ENCODE results near the gene TMEM231. TPM values are rescaled to one million over a fixed set of nuclear protein-coding genes. Genes with fewer than 3 reads are reported as not detected.

The TMEM231 gene
- total RNA-seq, 1 donor from 2014 or later, result 59.9 TPM

DNA sequence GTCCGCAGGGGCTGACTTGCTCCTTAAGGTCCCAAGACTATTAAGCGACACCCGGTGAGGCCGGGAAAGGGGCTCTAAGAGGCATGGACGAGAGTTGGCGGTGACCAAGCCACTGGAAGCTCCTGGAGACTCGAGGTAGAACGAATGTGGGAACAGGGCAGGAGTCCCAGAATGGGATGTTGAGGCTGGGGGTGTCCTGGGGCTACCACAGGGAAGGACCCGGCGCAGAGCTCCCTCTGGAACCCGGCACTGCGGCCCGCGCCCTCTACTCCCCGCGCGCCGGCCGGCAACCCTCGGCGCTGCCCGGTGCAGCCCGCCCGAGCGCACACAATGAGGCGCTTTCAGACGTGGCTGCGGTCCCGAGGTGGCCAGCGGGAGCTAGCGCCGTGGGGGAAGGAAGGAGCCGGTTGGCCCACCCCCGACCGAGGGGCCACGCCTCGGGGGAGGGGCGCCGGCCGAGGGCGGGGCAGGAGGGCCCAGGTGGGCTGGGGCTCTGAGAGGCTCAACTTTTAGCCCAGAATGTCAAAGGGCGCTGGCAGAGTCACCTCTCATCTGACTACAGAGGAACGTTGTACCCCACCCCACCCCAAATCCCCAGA is 60.9 kb downstream of the TMEM231 start, which contains the start of gene CHST6:
Gene CHST6, minus strand, starts transcription at position 366 of the 599 bp plus-strand sequence. CDS start 15,613 bp downstream, outside the sequence.
- intact Hi-C loops (cut with DNase I), result loop anchor here (2.0 kb wide), 1 partner anchor 22 kb away; no protein-coding TSS in a partner anchor
- Histone ChIP-seq H3K27ac (peak within 1 kb of the TSS; percentile 56 to 59), H3K4me3 (peak within 1 kb of the TSS; percentile 61 to 70), H3K36me3 (no peaks in the 10 kb centered on the region), H3K9me3 (no peaks in the 10 kb centered on the region), H3K4me1 (peaks cover 2 to 13% of the 10 kb centered on the region in 2 donors), H3K27me3 (no peaks in the 10 kb centered on the region)
- DNase-seq (ENCODE audit: low spot score in 2 of 2), result no peak
- TF ChIP-seq, protein P1, sequence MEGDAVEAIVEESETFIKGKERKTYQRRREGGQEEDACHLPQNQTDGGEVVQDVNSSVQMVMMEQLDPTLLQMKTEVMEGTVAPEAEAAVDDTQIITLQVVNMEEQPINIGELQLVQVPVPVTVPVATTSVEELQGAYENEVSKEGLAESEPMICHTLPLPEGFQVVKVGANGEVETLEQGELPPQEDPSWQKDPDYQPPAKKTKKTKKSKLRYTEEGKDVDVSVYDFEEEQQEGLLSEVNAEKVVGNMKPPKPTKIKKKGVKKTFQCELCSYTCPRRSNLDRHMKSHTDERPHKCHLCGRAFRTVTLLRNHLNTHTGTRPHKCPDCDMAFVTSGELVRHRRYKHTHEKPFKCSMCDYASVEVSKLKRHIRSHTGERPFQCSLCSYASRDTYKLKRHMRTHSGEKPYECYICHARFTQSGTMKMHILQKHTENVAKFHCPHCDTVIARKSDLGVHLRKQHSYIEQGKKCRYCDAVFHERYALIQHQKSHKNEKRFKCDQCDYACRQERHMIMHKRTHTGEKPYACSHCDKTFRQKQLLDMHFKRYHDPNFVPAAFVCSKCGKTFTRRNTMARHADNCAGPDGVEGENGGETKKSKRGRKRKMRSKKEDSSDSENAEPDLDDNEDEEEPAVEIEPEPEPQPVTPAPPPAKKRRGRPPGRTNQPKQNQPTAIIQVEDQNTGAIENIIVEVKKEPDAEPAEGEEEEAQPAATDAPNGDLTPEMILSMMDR (IDR thresholded peaks at IDR 0.05), result no peak

DNA sequence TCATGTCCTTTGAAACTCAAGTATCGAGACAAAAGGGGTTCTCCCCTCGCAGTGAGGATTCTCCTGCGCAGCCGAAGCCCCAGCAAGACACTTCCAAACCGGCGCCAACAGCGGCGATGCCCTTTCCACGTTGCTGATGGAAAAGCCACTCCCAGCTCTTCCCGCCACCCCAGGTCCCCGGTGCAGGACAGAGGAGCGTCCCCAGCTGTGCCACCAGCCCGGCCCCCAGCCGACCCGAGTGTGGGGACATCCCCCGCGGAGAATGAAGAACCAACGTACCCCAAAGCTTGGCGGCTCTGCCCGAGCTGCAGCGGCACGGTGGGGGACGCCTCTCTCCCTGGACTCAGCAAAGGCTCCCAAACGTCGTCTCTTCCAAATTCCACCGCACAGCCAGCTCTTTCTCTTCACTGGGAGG is 61.4 kb downstream of the TMEM231 start:
- TF ChIP-seq, protein P1 (IDR thresholded peaks at IDR 0.05), result no peak
- no peak for DNase-seq (ENCODE audit: low spot score in 2 of 2)

DNA sequence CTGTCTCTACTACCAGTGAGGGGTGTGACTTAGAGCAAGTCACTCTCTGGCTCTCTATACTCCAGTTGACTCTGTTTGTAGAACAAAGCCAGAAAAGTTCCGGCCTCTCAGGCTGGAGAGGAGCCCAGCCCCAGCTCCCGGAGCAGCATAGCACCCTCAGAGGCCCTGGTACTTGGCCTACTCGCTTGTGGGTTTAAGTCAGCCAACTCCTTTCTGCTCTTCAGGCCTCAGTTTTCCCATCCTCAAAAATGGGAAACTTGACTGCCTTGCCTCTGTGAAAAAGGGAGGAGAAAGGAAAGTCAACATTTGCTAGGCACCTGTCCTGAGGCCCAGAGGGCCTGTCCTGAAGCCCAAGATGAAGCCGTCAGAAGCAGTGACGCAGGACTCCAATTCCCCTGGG is 61.9 kb downstream of the TMEM231 start:
- H3K4me3 ChIP-seq, result peak overlapping the region; percentile 61 to 70

More for the DNA sequence above, 61.4 kb downstream of the TMEM231 start:
- peak overlapping the region; percentile 61 to 70 for H3K4me3 ChIP-seq
- intact Hi-C loops (cut with DNase I), result loop anchor here (2.0 kb wide), 1 partner anchor 22 kb away; no protein-coding TSS in a partner anchor
- H3K9me3 ChIP-seq, result no peaks in the 10 kb centered on the region
- no peaks in the 10 kb centered on the region for H3K36me3 ChIP-seq
- peaks cover 2 to 11% of the 10 kb centered on the region in 2 donors for H3K4me1 ChIP-seq
- H3K27me3 ChIP-seq, result no peaks in the 10 kb centered on the region
- H3K27ac ChIP-seq, result peak overlapping the region; percentile 56 to 59

DNA sequence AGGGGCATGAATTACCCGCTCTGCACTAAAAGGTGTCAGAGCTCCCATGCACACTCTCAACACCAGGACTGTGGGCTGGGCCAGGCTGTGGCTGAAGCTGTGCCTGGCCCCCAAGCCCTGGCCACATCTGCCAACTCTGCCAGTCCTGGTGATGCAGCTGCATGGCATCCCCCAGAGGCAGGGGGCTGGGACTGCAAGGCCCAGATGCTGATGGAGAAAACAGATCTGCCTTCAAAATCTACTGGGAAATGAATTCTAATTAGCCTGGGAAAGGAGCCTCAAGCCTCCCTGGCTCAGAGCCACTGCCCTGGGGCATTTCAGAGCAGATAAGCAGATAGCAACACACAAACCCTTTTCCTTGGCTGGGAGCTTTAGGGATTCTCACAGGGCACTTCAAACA is 64.2 kb downstream of the TMEM231 start:
- Histone ChIP-seq H3K27me3 (no peaks in the 10 kb centered on the region), H3K9me3 (no peaks in the 10 kb centered on the region), H3K4me3 (no peak overlapping the region), H3K36me3 (no peaks in the 10 kb centered on the region), H3K27ac (no peak overlapping the region), H3K4me1 (peaks cover 0 to 3% of the 10 kb centered on the region in 2 donors)
- intact Hi-C loops (cut with DNase I), result no loop called here
- TF ChIP-seq, protein P1 (IDR thresholded peaks at IDR 0.05), result no peak
- no peak for DNase-seq (ENCODE audit: low spot score in 2 of 2)

More for the DNA sequence above, 61.9 kb downstream of the TMEM231 start:
- Histone ChIP-seq H3K36me3 (no peaks in the 10 kb centered on the region), H3K27ac (no peak overlapping the region), H3K27me3 (no peaks in the 10 kb centered on the region), H3K9me3 (no peaks in the 10 kb centered on the region), H3K4me1 (peaks cover 2 to 7% of the 10 kb centered on the region in 2 donors)
- DNase-seq (ENCODE audit: low spot score in 2 of 2), result no peak
- TF ChIP-seq, protein P1 (IDR thresholded peaks at IDR 0.05), result no peak
- intact Hi-C loops (cut with DNase I), result loop anchor here (2.0 kb wide), 1 partner anchor 23 kb away; no protein-coding TSS in a partner anchor

DNA sequence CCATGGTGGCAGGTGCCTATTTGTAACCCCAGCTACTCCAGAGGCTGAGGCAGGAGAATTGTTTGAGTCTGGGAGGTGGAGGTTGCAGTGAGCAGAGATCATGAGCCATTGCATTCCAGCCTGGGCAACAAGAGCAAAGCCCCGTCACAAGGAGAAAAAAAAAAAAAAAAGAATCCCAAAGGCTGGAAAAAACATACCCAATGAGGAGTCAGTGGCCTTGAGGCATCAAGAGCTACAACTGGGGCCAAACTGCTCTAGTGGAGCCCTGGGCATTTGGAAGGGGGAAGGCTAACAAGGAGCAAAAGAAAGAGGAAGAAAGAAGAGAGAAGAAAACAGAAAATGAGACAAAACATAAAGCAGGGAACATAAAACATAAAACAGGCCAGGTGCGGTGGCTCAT is 67.7 kb downstream of the TMEM231 start:
- no peaks in the 10 kb centered on the region for H3K4me1 ChIP-seq
- TF ChIP-seq, protein P1 (IDR thresholded peaks at IDR 0.05), result no peak
- no peaks in the 10 kb centered on the region for H3K9me3 ChIP-seq
- no peak for DNase-seq (ENCODE audit: low spot score in 2 of 2)
- no peaks in the 10 kb centered on the region for H3K27me3 ChIP-seq
- intact Hi-C loops (cut with DNase I), result no loop called here
- H3K27ac ChIP-seq, result no peak overlapping the region
- no peaks in the 10 kb centered on the region for H3K36me3 ChIP-seq
- H3K4me3 ChIP-seq, result no peak overlapping the region

Other genes starting within 250 kb of the TMEM231 start
- gene CFDP1, start 122.7 kb downstream of the TMEM231 start, total RNA-seq, result 8.3 TPM
- gene TMEM170A, start 91.6 kb downstream of the TMEM231 start, total RNA-seq, result 33.0 TPM
- 4.4 TPM for gene CHST6, start 60.8 kb downstream of the TMEM231 start, total RNA-seq
- gene CHST5, start 20.1 kb downstream of the TMEM231 start, total RNA-seq, result not detected
- 56.1 TPM for gene GABARAPL2, start 10.1 kb upstream of the TMEM231 start, total RNA-seq
- gene ADAT1, start 67.0 kb upstream of the TMEM231 start, total RNA-seq, result 21.2 TPM
- gene KARS1, start 91.4 kb upstream of the TMEM231 start, total RNA-seq, result 65.2 TPM
- 41.0 TPM for gene TERF2IP, start 91.5 kb upstream of the TMEM231 start, total RNA-seq
- not detected for gene CPHXL2, start 120.8 kb upstream of the TMEM231 start, total RNA-seq
- gene DUXB, start 145.2 kb upstream of the TMEM231 start, total RNA-seq, result not detected
- gene CPHXL, start 170.2 kb upstream of the TMEM231 start, total RNA-seq, result not detected